ENCODE results near the gene CTAGE8.
"Not testable (repeated sequence)": the region's sequence is repeated elsewhere in the genome, so short reads cannot be mapped to it uniquely, and the experiment has no call there.

The CTAGE8 gene, protein sequence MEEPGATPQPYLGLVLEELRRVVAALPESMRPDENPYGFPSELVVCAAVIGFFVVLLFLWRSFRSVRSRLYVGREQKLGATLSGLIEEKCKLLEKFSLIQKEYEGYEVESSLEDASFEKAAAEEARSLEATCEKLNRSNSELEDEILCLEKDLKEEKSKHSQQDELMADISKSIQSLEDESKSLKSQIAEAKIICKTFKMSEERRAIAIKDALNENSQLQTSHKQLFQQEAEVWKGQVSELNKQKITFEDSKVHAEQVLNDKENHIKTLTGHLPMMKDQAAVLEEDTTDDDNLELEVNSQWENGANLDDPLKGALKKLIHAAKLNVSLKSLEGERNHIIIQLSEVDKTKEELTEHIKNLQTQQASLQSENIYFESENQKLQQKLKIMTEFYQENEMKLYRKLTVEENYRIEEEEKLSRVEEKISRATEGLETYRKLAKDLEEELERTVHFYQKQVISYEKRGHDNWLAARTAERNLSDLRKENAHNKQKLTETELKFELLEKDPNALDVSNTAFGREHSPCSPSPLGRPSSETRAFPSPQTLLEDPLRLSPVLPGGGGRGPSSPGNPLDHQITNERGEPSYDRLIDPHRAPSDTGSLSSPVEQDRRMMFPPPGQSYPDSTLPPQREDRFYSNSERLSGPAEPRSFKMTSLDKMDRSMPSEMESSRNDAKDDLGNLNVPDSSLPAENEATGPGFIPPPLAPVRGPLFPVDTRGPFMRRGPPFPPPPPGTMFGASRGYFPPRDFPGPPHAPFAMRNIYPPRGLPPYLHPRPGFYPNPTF

DNA sequence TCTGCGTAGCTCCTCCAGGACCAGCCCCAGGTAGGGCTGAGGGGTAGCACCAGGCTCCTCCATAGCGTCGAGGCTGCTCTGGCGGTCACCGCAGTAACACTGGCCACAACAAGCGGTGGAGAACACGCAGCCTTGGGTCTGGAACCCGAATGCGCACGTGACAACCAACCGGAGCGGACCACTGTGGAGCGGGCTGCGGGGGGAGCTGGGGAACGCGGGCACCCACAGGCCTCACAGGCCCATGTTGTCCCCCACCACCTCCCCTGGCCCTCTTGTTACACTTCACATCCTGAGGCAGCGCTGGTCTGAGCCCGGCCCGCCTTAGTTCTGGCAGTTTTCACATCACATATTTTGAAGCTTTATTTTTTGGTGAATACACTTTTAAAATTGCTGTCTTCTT, at the start of gene CTAGE8:
CTAGE8 (minus strand) TSS at position 101 of the 400 bp plus-strand sequence; CDS start at position 63, 38 bp downstream.
- not testable (repeated sequence) for DNase-seq

DNA sequence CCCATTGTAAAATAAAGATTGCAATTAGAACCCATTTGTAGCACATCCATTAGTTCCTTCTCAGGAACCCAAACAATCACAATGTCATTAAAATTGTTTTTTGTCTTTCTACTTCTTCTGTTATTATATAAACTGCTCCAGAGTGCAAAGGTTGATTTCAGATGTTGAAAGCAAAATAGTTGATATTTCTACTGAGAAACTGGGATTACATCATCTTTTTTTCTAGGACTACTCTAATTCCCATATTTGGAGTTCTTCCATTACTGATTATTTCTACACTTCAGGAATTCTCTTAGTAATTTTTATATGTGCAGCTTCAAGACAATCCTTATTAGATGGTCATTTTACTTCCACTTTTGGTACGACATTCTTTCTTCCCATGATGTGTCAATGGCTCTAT, 48.4 kb upstream of the CTAGE8 start:
- not testable (repeated sequence) for DNase-seq

DNA sequence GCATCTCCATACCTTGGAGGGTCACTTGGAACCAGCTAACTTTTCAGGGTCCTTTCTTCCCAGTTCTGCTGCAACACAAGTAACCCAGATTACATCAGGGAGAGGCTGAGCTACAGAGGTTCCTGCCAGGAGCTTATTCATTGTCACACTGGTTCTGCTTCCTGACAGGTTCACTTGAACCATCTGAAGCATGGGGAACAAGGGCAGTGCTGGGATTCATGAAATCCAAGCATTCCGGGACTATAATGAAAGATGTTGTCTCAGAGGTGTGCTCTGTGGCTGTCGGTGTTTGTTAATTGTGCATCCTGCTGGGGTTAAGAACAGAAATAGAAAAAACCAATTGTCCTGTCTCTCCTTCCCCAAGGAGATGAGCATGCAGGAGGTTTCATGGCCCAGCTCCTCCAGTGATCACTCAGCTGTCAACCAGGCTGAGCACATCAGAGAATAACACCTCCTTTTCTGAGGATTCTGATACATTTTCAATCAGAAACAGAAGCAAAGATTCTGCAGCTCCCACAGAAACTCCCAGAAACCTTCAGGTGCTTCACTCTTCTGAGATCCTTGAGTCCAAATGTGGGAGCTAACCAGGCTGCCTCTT, 42.9 kb upstream of the CTAGE8 start, which contains the start of gene OR2A1:
OR2A1 (plus strand) TSS at position 548 of the 598 bp plus-strand sequence. CDS start 5,706 bp downstream, outside the sequence.
- DNase-seq, result not testable (repeated sequence)

DNA sequence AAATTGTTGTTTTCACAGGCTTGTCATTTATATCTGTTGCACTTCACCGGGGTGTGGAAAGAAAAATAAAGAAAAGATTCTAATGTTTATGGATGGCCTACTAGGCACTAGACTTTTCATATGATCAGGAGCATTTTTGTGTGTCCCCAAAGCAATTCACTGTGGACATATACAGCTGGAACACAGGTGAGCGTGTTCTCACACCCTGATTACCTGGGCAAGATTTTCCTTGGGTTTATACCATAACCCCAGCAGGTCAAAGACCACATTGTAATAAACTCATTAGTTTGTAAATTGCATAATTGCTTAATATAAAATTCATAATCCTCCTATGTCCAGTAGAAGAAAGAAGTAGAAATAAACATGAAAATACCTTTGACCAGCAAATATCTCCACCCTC, 42.1 kb upstream of the CTAGE8 start:
- not testable (repeated sequence) for DNase-seq

DNA sequence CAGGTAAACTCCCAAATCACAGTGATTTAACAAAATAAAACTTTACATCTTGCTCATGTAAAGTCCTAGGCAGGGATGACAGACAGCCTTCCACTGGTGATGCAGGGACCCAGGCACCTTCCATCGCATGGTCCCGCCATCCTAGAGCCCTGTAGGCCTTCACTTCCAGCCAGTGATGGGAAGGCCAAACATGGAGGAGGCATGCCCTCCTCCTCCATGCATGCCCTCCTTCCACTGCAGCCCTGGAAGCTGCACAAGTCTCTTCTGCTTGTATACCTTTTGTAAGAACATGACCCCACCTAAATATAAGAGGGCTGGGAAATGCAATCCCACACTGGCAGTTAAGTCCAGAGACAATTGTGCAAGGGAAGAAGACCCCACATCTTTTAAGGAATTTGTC, 40.6 kb upstream of the CTAGE8 start:
- DNase-seq, result not testable (repeated sequence)

DNA sequence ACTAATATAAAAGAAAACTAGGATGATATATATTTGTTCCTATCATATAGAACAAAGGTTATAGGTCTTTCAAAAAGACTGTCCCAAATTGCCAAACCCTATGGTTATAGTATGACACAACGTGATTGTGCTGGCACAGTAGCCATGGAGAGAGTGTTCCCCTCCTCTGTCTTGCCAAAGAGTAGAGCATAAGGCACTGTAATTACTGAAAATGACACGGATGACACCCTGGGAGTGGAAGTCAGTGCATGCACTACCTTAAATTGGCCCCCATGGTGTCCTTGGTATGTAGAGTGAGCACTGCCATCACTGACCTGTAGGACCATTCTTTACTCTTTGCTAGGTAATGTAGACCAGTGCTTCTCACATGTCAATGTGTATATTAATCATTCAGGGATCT, 36.1 kb upstream of the CTAGE8 start:
- DNase-seq, result not testable (repeated sequence)

DNA sequence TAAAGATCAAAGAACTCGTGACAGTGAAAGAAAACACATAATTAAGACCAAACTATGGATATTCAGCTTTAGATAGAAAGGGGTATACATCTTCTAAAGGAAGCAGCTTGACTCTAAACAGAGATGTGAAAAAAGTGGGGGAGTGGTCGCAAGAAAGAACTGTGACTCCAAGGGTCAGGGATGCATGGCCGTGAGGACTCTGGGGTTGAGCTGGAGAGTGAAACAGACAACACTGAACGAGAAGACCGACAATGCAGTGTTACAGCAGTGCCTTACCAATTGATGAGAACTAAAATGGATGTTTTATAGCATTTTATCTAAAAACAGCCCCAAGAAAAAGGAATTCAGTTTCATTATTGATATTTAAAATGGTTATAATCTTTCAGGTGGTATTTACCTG, 34.5 kb upstream of the CTAGE8 start:
- DNase-seq, result not testable (repeated sequence)

DNA sequence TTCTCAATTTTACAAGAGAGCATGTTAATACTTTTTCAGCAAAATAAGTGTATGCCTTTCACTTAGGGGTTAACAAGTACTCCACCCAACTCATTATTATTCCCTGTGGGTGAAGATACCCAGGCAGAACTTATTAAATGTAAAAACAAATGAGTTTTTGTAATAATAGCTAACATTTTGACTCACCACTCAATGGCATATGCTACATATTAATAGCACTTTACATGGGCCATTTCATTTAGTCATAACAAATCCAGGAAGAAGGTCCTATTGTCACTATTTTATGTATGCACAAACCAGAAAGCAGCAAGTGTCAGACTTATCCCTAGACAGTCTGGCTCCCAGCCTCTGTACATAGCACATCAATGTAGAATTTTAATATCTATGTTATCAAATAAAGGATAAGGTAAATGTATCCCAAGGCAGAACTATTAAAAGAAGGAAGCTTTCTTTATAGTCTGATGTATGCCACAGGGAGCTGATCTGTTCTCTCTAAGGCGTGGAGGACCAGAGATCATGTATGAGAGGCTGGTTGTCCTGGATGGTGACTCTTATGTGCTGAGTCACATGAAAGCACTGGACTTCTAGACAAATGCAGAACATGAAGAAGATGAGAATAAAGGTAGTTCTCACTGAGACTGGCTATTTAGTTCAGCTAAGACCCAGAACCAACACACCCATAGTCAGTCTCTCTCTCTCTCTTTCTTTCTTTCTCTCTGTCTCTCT, 33.7 kb upstream of the CTAGE8 start:
- not testable (repeated sequence) for DNase-seq

DNA sequence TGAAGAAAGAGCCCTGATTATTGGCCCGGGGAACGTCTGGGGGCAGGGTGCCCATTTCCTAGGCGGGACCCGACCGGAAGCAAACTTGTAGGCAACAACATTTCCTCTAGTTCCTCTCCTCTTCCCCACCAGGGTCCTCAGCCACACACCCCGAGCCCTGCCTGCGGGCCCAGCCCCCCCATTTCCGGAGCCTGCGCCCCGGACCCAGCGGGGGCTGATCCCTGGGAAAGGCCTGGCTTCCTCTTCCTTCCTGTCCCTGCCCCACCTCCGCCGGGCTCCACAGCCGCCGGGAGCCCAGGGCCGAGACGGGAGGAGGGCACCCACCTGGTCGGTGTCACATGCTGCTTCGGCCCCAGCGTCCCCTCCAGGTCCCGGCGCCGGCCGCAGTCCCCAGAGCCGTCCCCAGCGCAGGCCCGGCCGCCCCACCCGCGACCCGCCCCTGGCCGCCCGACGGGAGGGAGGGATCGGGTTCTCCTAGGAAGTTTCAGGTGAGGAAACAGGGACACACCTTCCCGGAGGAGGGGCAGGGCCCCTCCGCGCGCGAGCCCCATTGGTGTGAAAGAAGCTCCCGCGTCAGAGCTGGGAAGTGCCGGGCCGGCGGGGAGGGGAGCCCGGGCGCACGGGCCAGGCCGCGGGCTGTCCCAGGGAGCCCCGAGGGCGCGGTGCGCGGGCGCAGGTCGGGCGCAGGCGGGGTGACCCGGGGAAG, 24.9 kb upstream of the CTAGE8 start:
- DNase-seq, result not testable (repeated sequence)

DNA sequence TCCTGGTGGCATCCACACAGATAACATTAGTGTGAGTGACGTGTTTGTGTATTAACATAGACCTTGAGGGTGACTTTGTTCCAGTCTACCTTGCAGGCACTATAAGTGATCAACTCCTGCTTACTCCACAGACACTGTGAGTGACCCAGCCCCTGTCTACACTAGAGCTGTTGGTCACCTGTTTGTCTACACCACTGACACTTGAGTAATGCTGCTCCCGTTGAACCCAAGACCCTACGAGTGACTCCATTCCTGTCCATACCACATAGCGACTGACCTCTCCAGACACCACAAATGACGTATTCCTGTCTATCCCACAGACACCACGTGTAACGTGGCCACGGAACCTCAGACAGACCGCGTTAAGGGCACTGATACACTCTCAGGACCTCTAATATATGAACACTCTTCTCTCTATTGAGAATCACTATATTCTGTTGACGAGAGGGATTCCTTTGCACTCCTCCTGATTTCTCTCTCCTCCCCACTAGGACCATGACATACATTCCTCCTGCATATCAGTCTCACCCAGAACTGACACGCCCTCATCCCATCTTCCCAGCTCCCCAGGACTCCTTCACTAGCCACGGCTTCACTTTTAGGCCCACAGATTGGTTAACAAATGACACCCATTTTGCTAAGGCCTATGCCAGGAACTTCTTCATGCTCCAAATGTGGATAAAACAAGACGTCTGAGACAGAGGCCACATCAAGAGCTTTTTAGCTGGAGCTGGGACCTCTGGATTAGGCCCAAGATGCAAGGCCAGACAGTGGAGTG, 23.5 kb upstream of the CTAGE8 start:
- not testable (repeated sequence) for DNase-seq

DNA sequence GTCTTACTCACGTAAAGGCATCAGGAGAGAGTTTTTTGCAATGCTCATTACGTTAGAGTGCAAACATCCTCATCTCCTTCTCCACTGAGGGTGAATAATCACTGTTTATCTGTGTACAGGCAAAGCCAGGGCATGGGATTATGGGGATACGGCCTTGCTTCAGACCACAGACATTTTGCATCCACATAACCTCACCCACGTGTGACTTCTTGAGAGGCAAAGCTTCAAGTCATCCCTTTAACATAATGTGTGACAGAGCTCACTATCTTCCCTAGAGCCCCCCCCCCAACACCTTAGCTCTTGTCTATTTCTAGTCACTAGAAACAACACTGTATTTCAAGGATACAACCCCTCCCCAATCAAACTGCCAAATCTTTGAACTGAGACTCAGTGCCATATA, 22.5 kb upstream of the CTAGE8 start:
- DNase-seq, result not testable (repeated sequence)

DNA sequence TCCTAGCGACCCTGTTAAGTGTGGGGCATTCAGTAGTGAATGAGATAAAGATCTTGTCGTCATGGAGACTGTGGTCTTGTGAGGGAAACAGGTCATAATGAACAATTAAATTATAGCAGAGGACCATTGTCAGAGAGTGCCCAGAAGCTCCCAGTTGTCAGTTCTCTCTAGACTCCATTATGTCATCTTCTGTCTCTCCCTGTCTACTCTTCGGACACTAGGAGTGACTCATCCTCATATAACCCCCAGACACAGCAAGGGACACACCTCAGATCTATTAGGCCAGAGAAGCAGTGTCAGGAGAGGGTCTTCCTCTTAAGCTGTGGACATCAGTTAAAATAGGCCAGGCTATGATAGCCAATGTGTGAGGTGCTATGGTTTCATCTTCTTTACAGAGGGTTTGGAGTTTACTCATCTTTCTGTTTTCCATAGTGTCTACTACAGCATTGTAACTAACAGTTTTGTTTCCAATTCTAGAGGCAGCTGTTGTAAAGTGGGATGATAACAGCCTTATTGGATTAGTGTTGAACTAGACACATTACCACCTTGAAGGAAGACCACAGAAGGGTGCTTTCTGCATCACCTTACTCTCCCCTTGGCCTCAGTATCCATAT, 18.2 kb upstream of the CTAGE8 start:
- not testable (repeated sequence) for DNase-seq

DNA sequence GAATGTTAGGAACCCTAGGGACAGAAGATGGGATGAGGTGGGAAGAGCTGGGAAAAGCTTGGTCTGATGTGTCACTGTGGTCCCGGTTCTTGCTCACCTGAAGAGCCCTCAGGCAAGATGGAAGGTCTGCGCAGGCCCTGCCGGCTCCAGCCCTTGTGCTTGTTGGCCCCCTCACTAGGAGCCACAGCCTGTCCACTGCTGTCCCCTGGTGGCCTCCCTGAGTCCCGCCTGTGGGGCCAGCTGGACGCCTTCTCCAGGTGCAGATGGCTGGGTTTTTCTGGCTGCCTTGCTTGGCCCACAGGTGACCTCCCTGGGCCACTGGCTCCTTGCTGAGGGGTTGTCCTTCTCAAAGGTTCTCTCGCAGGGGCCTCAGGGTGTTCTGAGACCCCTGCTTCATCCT, 14.6 kb upstream of the CTAGE8 start:
- not testable (repeated sequence) for DNase-seq

DNA sequence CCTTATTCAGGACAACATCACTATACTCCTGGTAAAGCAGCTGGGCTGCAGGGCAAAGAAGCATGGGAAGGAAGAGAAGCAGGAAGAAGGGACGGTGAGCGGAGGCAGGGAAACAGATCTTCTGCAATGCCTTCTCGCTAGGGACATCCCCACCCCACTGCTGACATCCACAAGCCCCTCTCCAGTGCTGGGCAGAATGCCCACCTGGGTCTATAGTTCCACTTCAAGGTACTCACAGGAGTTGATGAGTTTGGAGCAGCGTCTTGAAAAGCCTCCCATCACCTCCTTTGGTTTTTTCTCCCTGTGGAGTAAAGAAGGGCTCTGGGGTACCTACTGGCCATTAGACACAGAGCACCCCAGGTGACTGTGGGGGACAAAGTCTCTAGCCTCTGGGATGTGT, 13.4 kb upstream of the CTAGE8 start:
- not testable (repeated sequence) for DNase-seq

DNA sequence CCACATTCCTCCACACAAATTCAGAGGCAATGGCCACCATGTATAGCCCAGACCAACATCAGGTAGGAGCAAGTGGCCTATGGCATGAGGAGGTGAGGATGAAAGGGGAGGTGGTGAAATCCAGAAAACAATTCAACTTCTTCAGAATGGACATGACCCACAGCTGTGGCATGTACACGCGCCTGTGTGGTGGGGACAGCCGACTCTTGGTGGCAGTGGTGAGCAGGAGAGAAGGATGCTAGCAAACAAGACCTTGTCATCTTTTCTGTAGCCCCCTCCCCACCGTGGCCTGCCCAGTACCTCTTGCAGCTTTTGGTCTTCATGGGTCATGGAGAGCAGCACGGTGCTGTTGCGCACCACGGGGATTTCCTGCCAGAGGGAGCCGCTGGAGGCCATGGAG, 12.9 kb upstream of the CTAGE8 start:
- DNase-seq, result not testable (repeated sequence)

DNA sequence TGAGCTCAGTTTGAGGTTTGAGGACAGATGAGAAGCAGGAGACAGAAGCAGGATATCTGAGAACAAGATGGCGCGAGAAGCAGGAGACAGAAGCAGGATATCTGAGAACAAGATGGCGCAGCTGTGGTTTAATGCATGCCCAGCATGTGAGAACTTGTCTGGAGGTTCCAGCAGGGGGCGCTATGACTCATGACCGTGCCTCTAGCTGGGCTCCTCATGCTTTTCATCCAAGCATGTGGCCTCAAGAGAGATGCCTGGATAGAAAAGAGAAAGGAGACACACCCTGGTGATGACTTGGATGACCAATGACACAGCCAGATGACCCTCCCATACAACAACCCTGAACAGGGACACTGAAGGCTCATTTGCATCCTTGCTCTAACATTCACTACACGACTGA, 10.9 kb upstream of the CTAGE8 start:
- DNase-seq, result not testable (repeated sequence)

DNA sequence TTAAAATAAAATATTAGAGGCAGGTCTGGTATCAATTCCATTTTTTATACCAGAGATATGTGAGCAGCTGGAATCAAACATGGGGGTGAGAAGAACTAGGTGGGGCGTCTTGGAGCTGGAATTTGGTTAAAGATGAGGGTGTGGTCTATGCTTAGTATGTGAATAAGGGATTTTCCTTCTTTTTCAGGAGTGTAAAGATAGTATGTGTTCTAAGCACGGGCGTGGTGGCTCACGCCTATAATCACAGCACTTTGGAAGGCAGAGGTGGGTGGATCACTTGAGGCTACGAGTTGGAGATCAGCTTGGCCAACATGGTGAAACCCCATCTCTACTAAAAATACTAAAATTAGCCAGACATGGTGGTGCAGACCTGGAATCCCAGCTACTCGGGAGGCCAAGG, 6.2 kb upstream of the CTAGE8 start:
- DNase-seq, result not testable (repeated sequence)

DNA sequence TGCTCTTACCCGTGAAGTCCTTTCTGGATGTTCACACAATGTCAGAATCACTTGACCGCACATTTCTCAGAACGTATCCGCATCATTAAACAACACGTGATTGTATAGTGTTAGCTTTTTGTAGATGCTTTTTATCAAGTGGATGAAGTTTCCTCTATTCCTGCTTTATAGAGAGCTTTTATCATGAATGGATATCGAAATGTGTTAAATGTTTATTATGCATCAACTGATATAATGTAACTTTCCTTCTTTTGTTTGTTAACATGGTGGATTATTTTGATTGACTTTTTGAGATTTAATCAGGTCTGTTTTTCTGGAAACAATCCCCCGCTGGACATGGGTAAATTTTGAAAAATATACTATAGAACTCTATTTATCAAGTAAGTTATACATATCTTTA, 4.4 kb downstream of the CTAGE8 start, which contains the start of gene OR2A7:
OR2A7 (minus strand) TSS at position 101 of the 400 bp plus-strand sequence. CDS start 5,164 bp downstream, outside the sequence.
- not testable (repeated sequence) for DNase-seq

DNA sequence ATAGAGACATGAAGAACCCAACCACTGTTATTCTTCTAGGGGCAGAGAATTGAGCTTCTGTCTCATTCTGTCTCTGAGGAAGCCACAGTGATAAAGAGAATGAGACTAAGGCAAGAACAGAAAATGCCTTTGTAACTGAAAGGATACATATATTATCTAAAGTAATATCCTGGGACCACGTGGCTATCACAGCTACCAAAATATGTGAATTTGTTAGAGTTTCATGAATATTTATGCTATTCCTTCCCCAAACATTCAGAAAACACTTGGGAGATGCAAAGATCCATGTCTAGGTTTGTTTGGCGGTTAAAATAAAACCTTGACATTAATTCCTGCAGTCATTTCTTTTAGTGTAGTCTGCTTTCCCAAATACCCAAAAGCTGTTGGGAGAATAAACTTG, 7.0 kb downstream of the CTAGE8 start:
- not testable (repeated sequence) for DNase-seq

DNA sequence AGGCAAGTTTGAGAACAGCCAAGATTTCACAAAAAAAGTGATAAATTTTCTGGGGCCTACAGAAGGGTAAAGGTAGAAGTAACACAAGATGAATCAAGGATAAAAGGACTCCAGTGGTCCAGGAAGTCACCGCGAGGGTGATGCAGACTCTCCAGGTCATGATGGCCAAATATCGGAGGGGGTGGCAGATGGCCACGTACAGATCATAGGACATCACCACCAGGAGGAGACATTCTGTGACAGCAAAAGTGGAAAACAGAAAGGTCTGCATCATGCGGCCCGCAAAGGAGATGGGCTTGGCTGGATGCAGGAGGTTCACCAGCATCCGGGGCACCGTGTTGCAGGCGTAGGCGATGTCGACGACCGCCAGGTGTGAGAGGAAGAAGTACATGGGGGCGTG, 10.0 kb downstream of the CTAGE8 start:
- not testable (repeated sequence) for DNase-seq
